OCI-LY1 (cell line): ENCODE data around the gene REPS1.

Source experiments
- CTCF ChIP-seq: fragments of 200-600 bp; sonication (generic), shearing (Covaris generic); IDR thresholded peaks from 2 replicates; pipeline ENCODE4 v1.5.1; 2017; ENCODE audit warnings: mild to moderate bottlenecking, antibody characterized with exemption, low read length, moderate library complexity, mixed read lengths
- EZH2 ChIP-seq: fragments of 200-600 bp; sonication (generic), shearing (Covaris generic); IDR thresholded peaks from 2 replicates; pipeline ENCODE4 v1.8.0; 2017; ENCODE audit warnings: borderline replicate concordance, mixed run types, mild to moderate bottlenecking, antibody characterized with exemption, low read length, moderate library complexity, mixed read lengths

GRCh38 chr6:138963531-138963930 is 24.5 kb downstream of the REPS1 start:
- TF ChIP-seq CTCF = no peak
- TF ChIP-seq EZH2 = no peak
